Measurements from ENCODE around the gene OMD. TPM values are rescaled to one million over a fixed set of nuclear protein-coding genes. Genes with fewer than 3 reads are reported as not detected.

Gene OMD
- total RNA-seq, 1 experiment from 2014 or later, result not detected

- POLR2A ChIA-PET, result no interaction called here
- Histone ChIP-seq H3K27me3 (replicated peaks; ENCODE audit: control insufficient read depth, insufficient read depth, low read length) (no peaks in the 10 kb centered on the region), H3K9me3 (no peaks in the 10 kb centered on the region), H3K36me3 (ENCODE audit: control insufficient read depth, insufficient read depth, low read length) (no peaks in the 10 kb centered on the region), H3K4me3 (ENCODE audit: low read depth, low read length) (no peak overlapping the region), H3K4me1 (no peaks in the 10 kb centered on the region)
- BruUV-seq (replicated peaks), result no TSS peak
- Mint-ChIP-seq H3K27me3 (ENCODE audit: insufficient read depth, unreplicated experiment) (no peaks in the 10 kb centered on the region), H3K9me3 (ENCODE audit: unreplicated experiment) (no peaks in the 10 kb centered on the region), H3K4me3 (ENCODE audit: unreplicated experiment) (no peak overlapping the region), H3K36me3 (ENCODE audit: insufficient read depth, unreplicated experiment) (no peaks in the 10 kb centered on the region), H3K4me1 (ENCODE audit: low read depth, unreplicated experiment) (no peaks in the 10 kb centered on the region), H3K27ac (ENCODE audit: unreplicated experiment) (no peak overlapping the region)
- no peak for TF ChIP-seq CTCF (IDR thresholded peaks at IDR 0.05; ENCODE audit: insufficient read depth in 1 of 2, low read depth in 1 of 2, low read length in 1 of 2, severe bottlenecking in 1 of 2, unreplicated experiment in 1 of 2)
- CTCF ChIA-PET, result no interaction called here
- intact Hi-C loops (cut with micrococcal nuclease; ENCODE audit: unreplicated experiment), result no loop called here
- DNase-seq, result no peak
Observed at GRCh38 chr9:92385001-92385400, 39.3 kb downstream of the OMD start.

GRCh38 chr9:92384375-92384774, 39.9 kb downstream of the OMD start:
- BruUV-seq (replicated peaks), result no TSS peak
- no peak for DNase-seq
- no peaks in the 10 kb centered on the region for H3K4me1 Mint-ChIP-seq (ENCODE audit: low read depth, unreplicated experiment)
- Histone ChIP-seq H3K36me3 (ENCODE audit: control insufficient read depth, insufficient read depth, low read length) (no peaks in the 10 kb centered on the region), H3K4me3 (ENCODE audit: low read depth, low read length) (no peak overlapping the region), H3K9me3 (no peaks in the 10 kb centered on the region), H3K4me1 (peaks cover 4% of the 10 kb centered on the region), H3K27me3 (replicated peaks; ENCODE audit: control insufficient read depth, insufficient read depth, low read length) (no peaks in the 10 kb centered on the region)
- intact Hi-C loops (cut with micrococcal nuclease; ENCODE audit: unreplicated experiment), result no loop called here
- TF ChIP-seq CTCF (IDR thresholded peaks at IDR 0.05; ENCODE audit: insufficient read depth in 1 of 2, low read depth in 1 of 2, low read length in 1 of 2, severe bottlenecking in 1 of 2, unreplicated experiment in 1 of 2), result no peak
- H3K36me3 Mint-ChIP-seq (ENCODE audit: insufficient read depth, unreplicated experiment), result no peaks in the 10 kb centered on the region
- no peak overlapping the region for H3K27ac Mint-ChIP-seq (ENCODE audit: unreplicated experiment)
- H3K9me3 Mint-ChIP-seq (ENCODE audit: unreplicated experiment), result no peaks in the 10 kb centered on the region
- no peaks in the 10 kb centered on the region for H3K27me3 Mint-ChIP-seq (ENCODE audit: insufficient read depth, unreplicated experiment)
- CTCF ChIA-PET, result no interaction called here
- H3K4me3 Mint-ChIP-seq (ENCODE audit: unreplicated experiment), result no peak overlapping the region
- POLR2A ChIA-PET, result no interaction called here

- H3K36me3 ChIP-seq (ENCODE audit: control insufficient read depth, insufficient read depth, low read length), result no peaks in the 10 kb centered on the region
- Mint-ChIP-seq H3K36me3 (ENCODE audit: insufficient read depth, unreplicated experiment) (no peaks in the 10 kb centered on the region), H3K27me3 (ENCODE audit: insufficient read depth, unreplicated experiment) (no peaks in the 10 kb centered on the region), H3K9me3 (ENCODE audit: unreplicated experiment) (no peaks in the 10 kb centered on the region), H3K4me3 (ENCODE audit: unreplicated experiment) (no peak overlapping the region), H3K4me1 (ENCODE audit: low read depth, unreplicated experiment) (peaks cover 12% of the 10 kb centered on the region), H3K27ac (ENCODE audit: unreplicated experiment) (no peak overlapping the region)
- no peaks in the 10 kb centered on the region for H3K27me3 ChIP-seq (replicated peaks; ENCODE audit: control insufficient read depth, insufficient read depth, low read length)
- no peak for DNase-seq
- peaks cover 22% of the 10 kb centered on the region for H3K4me1 ChIP-seq
- H3K4me3 ChIP-seq (ENCODE audit: low read depth, low read length), result no peak overlapping the region
- intact Hi-C loops (cut with micrococcal nuclease; ENCODE audit: unreplicated experiment), result no loop called here
- ChIA-PET POLR2A (no interaction called here), CTCF (no interaction called here)
- BruUV-seq (replicated peaks), result no TSS peak
- H3K9me3 ChIP-seq, result no peaks in the 10 kb centered on the region
- TF ChIP-seq CTCF (IDR thresholded peaks at IDR 0.05; ENCODE audit: insufficient read depth in 1 of 2, low read depth in 1 of 2, low read length in 1 of 2, severe bottlenecking in 1 of 2, unreplicated experiment in 1 of 2), result no peak
Observed at GRCh38 chr9:92381775-92382174, 42.5 kb downstream of the OMD start.
